Measurements from ENCODE around the gene AQP2. TPM values are rescaled to one million over a fixed set of nuclear protein-coding genes. Genes with fewer than 3 reads are reported as not detected.

Gene AQP2
- total and polyA plus RNA-seq, 2 of the 13 experiments (the other 11 are each of a cell fraction or from before 2014, with no cell fraction given): not detected

DNA sequence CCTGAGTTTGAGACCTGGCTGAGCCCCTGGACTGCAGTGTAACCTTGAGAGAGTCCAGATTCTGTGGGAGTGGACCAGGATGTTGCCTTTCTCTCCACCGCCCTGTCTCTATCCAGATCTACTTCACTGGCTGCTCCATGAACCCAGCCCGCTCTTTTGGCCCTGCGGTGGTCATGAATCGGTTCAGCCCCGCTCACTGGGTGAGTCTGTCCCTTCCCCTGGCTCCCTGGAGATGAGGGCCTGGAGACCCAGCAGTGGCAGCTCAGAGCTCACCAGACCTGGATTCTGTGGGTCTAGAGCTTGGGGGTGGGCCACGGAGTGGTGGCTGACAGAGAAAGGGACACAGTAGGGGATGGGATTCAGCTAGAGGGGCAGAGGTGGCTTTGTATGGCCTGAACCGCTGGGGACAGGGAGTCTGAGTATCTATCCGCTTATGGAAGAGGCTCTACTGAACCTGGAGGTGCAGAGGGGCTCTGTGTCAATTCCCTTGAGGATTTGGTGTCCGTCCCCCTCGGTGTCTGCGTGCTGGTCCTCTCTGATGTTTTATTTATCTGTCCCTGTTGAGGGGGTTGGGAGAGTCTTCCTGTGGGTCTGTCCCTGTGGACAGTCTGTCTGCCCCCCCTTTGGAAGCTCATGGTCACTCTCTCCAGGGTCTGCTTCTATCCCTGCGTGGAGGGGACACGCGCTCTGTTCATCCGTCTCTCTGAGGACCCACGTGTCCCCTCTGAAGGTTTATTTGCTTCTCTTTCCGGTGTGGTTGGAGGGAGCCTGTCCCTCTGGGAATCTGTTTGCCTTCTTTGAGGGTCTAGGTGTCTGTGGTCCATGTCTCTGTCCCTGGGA is 13.7 kb downstream of the AQP2 start (continued):
- no peak for TF ChIP-seq MAZ (IDR thresholded peaks at IDR 0.05; ENCODE audit: borderline replicate concordance, low read depth, low read length)
- TF ChIP-seq MAZ (CRISPR knock-in tag; IDR thresholded peaks at IDR 0.05; ENCODE audit: low read depth): no peak
- TF ChIP-seq, protein P1, sequence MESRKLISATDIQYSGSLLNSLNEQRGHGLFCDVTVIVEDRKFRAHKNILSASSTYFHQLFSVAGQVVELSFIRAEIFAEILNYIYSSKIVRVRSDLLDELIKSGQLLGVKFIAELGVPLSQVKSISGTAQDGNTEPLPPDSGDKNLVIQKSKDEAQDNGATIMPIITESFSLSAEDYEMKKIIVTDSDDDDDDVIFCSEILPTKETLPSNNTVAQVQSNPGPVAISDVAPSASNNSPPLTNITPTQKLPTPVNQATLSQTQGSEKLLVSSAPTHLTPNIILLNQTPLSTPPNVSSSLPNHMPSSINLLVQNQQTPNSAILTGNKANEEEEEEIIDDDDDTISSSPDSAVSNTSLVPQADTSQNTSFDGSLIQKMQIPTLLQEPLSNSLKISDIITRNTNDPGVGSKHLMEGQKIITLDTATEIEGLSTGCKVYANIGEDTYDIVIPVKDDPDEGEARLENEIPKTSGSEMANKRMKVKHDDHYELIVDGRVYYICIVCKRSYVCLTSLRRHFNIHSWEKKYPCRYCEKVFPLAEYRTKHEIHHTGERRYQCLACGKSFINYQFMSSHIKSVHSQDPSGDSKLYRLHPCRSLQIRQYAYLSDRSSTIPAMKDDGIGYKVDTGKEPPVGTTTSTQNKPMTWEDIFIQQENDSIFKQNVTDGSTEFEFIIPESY (CRISPR knock-in tag; IDR thresholded peaks at IDR 0.05): no peak
- no peak for TF ChIP-seq NR3C1 (CRISPR knock-in tag; IDR thresholded peaks at IDR 0.05)
- TF ChIP-seq ZBTB38 (CRISPR knock-in tag; IDR thresholded peaks at IDR 0.05): no peak
- TF ChIP-seq RCOR2 (CRISPR knock-in tag; IDR thresholded peaks at IDR 0.05): no peak
- TF ChIP-seq, protein P2, sequence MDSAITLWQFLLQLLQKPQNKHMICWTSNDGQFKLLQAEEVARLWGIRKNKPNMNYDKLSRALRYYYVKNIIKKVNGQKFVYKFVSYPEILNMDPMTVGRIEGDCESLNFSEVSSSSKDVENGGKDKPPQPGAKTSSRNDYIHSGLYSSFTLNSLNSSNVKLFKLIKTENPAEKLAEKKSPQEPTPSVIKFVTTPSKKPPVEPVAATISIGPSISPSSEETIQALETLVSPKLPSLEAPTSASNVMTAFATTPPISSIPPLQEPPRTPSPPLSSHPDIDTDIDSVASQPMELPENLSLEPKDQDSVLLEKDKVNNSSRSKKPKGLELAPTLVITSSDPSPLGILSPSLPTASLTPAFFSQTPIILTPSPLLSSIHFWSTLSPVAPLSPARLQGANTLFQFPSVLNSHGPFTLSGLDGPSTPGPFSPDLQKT (CRISPR knock-in tag; IDR thresholded peaks at IDR 0.05; ENCODE audit: borderline replicate concordance): no peak
- TF ChIP-seq CCDC6 (CRISPR knock-in tag; IDR thresholded peaks at IDR 0.05): no peak
- TF ChIP-seq, protein P3, sequence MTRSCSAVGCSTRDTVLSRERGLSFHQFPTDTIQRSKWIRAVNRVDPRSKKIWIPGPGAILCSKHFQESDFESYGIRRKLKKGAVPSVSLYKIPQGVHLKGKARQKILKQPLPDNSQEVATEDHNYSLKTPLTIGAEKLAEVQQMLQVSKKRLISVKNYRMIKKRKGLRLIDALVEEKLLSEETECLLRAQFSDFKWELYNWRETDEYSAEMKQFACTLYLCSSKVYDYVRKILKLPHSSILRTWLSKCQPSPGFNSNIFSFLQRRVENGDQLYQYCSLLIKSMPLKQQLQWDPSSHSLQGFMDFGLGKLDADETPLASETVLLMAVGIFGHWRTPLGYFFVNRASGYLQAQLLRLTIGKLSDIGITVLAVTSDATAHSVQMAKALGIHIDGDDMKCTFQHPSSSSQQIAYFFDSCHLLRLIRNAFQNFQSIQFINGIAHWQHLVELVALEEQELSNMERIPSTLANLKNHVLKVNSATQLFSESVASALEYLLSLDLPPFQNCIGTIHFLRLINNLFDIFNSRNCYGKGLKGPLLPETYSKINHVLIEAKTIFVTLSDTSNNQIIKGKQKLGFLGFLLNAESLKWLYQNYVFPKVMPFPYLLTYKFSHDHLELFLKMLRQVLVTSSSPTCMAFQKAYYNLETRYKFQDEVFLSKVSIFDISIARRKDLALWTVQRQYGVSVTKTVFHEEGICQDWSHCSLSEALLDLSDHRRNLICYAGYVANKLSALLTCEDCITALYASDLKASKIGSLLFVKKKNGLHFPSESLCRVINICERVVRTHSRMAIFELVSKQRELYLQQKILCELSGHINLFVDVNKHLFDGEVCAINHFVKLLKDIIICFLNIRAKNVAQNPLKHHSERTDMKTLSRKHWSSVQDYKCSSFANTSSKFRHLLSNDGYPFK (CRISPR knock-in tag; IDR thresholded peaks at IDR 0.05; ENCODE audit: borderline replicate concordance): no peak
- TF ChIP-seq KAT2B (IDR thresholded peaks at IDR 0.05; ENCODE audit: borderline replicate concordance, low read depth, low read length): no peak
- TF ChIP-seq ZFAT (CRISPR knock-in tag; conservative IDR thresholded peaks at IDR 0.05): no peak
- no peak for TF ChIP-seq SIN3A (IDR thresholded peaks at IDR 0.05; ENCODE audit: borderline replicate concordance, low read depth, low read length)
- no peak for TF ChIP-seq HHEX (CRISPR knock-in tag; IDR thresholded peaks at IDR 0.05)
- TF ChIP-seq ZNF660 (CRISPR knock-in tag; IDR thresholded peaks at IDR 0.05; ENCODE audit: borderline replicate concordance, low read depth): no peak
- TF ChIP-seq ZSCAN12 (CRISPR knock-in tag; IDR thresholded peaks at IDR 0.05): no peak
- TF ChIP-seq, protein P4, sequence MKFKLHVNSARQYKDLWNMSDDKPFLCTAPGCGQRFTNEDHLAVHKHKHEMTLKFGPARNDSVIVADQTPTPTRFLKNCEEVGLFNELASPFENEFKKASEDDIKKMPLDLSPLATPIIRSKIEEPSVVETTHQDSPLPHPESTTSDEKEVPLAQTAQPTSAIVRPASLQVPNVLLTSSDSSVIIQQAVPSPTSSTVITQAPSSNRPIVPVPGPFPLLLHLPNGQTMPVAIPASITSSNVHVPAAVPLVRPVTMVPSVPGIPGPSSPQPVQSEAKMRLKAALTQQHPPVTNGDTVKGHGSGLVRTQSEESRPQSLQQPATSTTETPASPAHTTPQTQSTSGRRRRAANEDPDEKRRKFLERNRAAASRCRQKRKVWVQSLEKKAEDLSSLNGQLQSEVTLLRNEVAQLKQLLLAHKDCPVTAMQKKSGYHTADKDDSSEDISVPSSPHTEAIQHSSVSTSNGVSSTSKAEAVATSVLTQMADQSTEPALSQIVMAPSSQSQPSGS (CRISPR knock-in tag; IDR thresholded peaks at IDR 0.05): no peak

All from HepG2 (cell line).